Neural crest cell (in vitro differentiated cells): ENCODE measurements around the gene B3GALT6. TPM values are rescaled to one million over a fixed set of nuclear protein-coding genes. Genes with fewer than 3 reads are reported as not detected.

ENCODE experiments used
- DNase-seq: peaks from one replicate; pipeline ENCODE4 v3.0.0; 2021; ENCODE audit warnings: low read depth, mixed read lengths, low spot score
- H3K27ac Mint-ChIP-seq: one replicate; pipeline ENCODE4 v1.8.0; 2021; ENCODE audit warnings: mild to moderate bottlenecking, mixed read lengths; ENCODE audit not compliant: unreplicated experiment
- H3K27me3 Mint-ChIP-seq: 2 replicates; pipeline ENCODE4 v1.8.0; 2021; ENCODE audit warnings: low read depth, mild to moderate bottlenecking, mixed read lengths
- H3K36me3 Mint-ChIP-seq: 2 replicates; pipeline ENCODE4 v1.8.0; 2021; ENCODE audit warnings: low read depth, mild to moderate bottlenecking, mixed read lengths
- H3K4me1 Mint-ChIP-seq: 2 replicates; pipeline ENCODE4 v1.8.0; 2021; ENCODE audit warnings: mixed read lengths
- H3K4me3 Mint-ChIP-seq: one replicate; pipeline ENCODE4 v1.8.0; 2021; ENCODE audit warnings: mild to moderate bottlenecking, mixed read lengths
- H3K9me3 Mint-ChIP-seq: 2 replicates; pipeline ENCODE4 v1.8.0; 2021; ENCODE audit warnings: mixed read lengths
- CTCF ChIP-seq: fragments of 200-600 bp; sonication (generic); conservative IDR thresholded peaks from 2 replicates; pipeline ENCODE4 v1.5.0; 2021; ENCODE audit warnings: antibody characterized with exemption, mild to moderate bottlenecking
- total RNA-seq: library from RNA; stranded (reverse); gene quantifications from 2 replicates; pipeline ENCODE4 v1.2.1, GENCODE V29; 2021

Gene B3GALT6
- total RNA-seq, 1 donor from 2014 or later = 41.1 TPM

GRCh38 chr1:1267488-1268283 is 35.6 kb downstream of the B3GALT6 start:
- DNase-seq = no peak
- no peak overlapping the region for H3K27ac Mint-ChIP-seq

GRCh38 chr1:1268284-1268682 is 36.2 kb downstream of the B3GALT6 start:
- H3K27ac Mint-ChIP-seq = no peak overlapping the region

More at GRCh38 chr1:1267488-1268283, 35.6 kb downstream of the B3GALT6 start:
- Mint-ChIP-seq H3K4me1 (peaks cover 21% of the 10 kb centered on the region), H3K4me3 (peak overlapping the region; percentile 27), H3K9me3 (no peaks in the 10 kb centered on the region), H3K27me3 (no peaks in the 10 kb centered on the region), H3K36me3 (peaks cover 10% of the 10 kb centered on the region)
- no peak for TF ChIP-seq CTCF

GRCh38 chr1:1270813-1271212 is 38.8 kb downstream of the B3GALT6 start:
- peak overlapping the region; percentile 39 for H3K27ac Mint-ChIP-seq
- DNase-seq = no peak
- TF ChIP-seq CTCF = no peak
- H3K27me3 Mint-ChIP-seq = no peaks in the 10 kb centered on the region
- H3K36me3 Mint-ChIP-seq = peaks cover 8% of the 10 kb centered on the region
- no peaks in the 10 kb centered on the region for H3K9me3 Mint-ChIP-seq
- H3K4me3 Mint-ChIP-seq = peak overlapping the region; percentile 90
- peaks cover 32% of the 10 kb centered on the region for H3K4me1 Mint-ChIP-seq

More at GRCh38 chr1:1268284-1268682, 36.2 kb downstream of the B3GALT6 start:
- H3K36me3 Mint-ChIP-seq = peaks cover 10% of the 10 kb centered on the region
- no peaks in the 10 kb centered on the region for H3K27me3 Mint-ChIP-seq
- H3K4me1 Mint-ChIP-seq = peaks cover 24% of the 10 kb centered on the region
- H3K4me3 Mint-ChIP-seq = peak overlapping the region; percentile 27
- no peak for DNase-seq
- no peak for TF ChIP-seq CTCF
- H3K9me3 Mint-ChIP-seq = no peaks in the 10 kb centered on the region

GRCh38 chr1:1272341-1273208 is 40.5 kb downstream of the B3GALT6 start:
- TF ChIP-seq CTCF = no peak
- no peaks in the 10 kb centered on the region for H3K9me3 Mint-ChIP-seq
- peaks cover 5% of the 10 kb centered on the region for H3K36me3 Mint-ChIP-seq
- H3K4me1 Mint-ChIP-seq = peaks cover 34% of the 10 kb centered on the region
- H3K27ac Mint-ChIP-seq = peak overlapping the region; percentile 71
- H3K4me3 Mint-ChIP-seq = peak overlapping the region; percentile 89
- no peak for DNase-seq
- no peaks in the 10 kb centered on the region for H3K27me3 Mint-ChIP-seq

GRCh38 chr1:1273209-1273511 is 41.1 kb downstream of the B3GALT6 start:
- Mint-ChIP-seq H3K36me3 (peaks cover 5% of the 10 kb centered on the region), H3K27ac (peak overlapping the region; percentile 71), H3K4me3 (peak overlapping the region; percentile 89), H3K4me1 (peaks cover 34% of the 10 kb centered on the region), H3K9me3 (no peaks in the 10 kb centered on the region), H3K27me3 (no peaks in the 10 kb centered on the region)
- TF ChIP-seq CTCF = no peak
- no peak for DNase-seq
